Breast epithelium (tissue), 3 donors: ENCODE results near the gene DGKQ.

ENCODE experiments used
- POLR2A ChIP-seq: fragments of 450-650 bp; IDR thresholded peaks from one replicate; pipeline ENCODE4 v1.6.1; 2016; ENCODE audit warnings: antibody characterized with exemption, mild to moderate bottlenecking, moderate library complexity
- TF ChIP-seq, protein P1 (sequence below), 3 donors: fragments of 450-650 bp; IDR thresholded peaks; one replicate each; pipeline ENCODE4 v1.5.1; 2016 to 2017; ENCODE audit warnings: antibody characterized with exemption in 3 of 3, mild to moderate bottlenecking in 3 of 3, moderate library complexity in 3 of 3

DNA sequence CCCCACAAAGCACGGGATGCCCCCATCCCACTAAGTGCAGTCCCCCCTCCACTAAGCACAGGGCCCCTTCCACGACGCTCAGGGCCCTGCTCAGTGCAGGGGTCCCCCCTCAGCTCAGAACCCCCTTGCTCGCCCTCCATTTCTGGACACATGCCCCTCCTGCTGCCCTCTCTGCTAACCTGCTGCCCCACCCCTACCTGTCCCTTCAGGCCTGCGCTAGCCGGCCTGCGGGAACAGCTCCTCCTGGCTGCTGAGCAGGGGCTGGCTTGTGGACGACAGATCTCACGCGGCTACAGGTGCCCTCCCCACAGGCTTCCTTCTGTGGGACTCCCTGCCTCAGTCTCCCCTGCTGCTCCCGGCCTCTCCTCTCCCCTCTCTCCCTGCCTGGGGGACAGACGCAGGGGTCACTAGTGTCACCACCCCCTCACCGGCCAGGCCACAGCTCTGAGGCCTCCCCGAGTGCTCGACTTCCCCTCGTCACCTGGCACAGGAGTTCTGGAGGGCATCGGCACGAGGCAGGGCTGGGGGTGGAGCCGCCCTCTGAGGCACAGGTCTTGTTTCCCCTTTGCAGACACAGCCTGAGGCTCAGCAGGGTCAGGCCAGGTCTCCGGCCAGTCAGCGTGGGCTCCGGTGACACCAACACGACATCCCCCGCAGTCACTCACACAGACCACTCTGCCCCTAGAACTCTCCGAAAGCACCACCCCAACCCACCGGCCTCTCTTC, 62.8 kb downstream of the DGKQ start:
- TF ChIP-seq, protein P1, sequence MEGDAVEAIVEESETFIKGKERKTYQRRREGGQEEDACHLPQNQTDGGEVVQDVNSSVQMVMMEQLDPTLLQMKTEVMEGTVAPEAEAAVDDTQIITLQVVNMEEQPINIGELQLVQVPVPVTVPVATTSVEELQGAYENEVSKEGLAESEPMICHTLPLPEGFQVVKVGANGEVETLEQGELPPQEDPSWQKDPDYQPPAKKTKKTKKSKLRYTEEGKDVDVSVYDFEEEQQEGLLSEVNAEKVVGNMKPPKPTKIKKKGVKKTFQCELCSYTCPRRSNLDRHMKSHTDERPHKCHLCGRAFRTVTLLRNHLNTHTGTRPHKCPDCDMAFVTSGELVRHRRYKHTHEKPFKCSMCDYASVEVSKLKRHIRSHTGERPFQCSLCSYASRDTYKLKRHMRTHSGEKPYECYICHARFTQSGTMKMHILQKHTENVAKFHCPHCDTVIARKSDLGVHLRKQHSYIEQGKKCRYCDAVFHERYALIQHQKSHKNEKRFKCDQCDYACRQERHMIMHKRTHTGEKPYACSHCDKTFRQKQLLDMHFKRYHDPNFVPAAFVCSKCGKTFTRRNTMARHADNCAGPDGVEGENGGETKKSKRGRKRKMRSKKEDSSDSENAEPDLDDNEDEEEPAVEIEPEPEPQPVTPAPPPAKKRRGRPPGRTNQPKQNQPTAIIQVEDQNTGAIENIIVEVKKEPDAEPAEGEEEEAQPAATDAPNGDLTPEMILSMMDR (IDR thresholded peaks at IDR 0.05): no peak
- no peak for TF ChIP-seq POLR2A
